NCI-H187 (cell line): Measurements from ENCODE around the gene MCF2L.

ENCODE experiments used
- DNase-seq, 2 experiments: peaks; one replicate each; lab custom pipeline; 2025; lab: John Stamatoyannopoulos, UW

The MCF2L gene

GRCh38 chr13:113083402-113084061 is 114.5 kb downstream of the MCF2L start:
- DNase-seq = peak; percentile 98

GRCh38 chr13:113084094-113084942 is 115.3 kb downstream of the MCF2L start:
- DNase-seq = no peak

GRCh38 chr13:113084943-113085540 is 116.0 kb downstream of the MCF2L start:
- DNase-seq = no peak

- no peak for DNase-seq
Observed at GRCh38 chr13:113086031-113086750, 117.2 kb downstream of the MCF2L start.

- no peak for DNase-seq
Observed at GRCh38 chr13:113086991-113087922, 118.2 kb downstream of the MCF2L start.

GRCh38 chr13:113087923-113088690 is 119.1 kb downstream of the MCF2L start:
- no peak for DNase-seq

GRCh38 chr13:113088691-113089020 is 119.6 kb downstream of the MCF2L start:
- no peak for DNase-seq

- DNase-seq = no peak
Observed at GRCh38 chr13:113089693-113090414, 120.8 kb downstream of the MCF2L start.

- DNase-seq = no peak
Observed at GRCh38 chr13:113090415-113090770, 121.4 kb downstream of the MCF2L start.

GRCh38 chr13:113090806-113091205 is 121.8 kb downstream of the MCF2L start:
- no peak for DNase-seq

GRCh38 chr13:113091211-113091771 is 122.3 kb downstream of the MCF2L start:
- DNase-seq = no peak

- no peak for DNase-seq
Observed at GRCh38 chr13:113091891-113092775, 123.1 kb downstream of the MCF2L start.

- DNase-seq = no peak
Observed at GRCh38 chr13:113092776-113093579, 124.0 kb downstream of the MCF2L start.

GRCh38 chr13:113093580-113094409 is 124.8 kb downstream of the MCF2L start:
- no peak for DNase-seq

- no peak for DNase-seq
Observed at GRCh38 chr13:113094410-113094800, 125.4 kb downstream of the MCF2L start.

GRCh38 chr13:113095146-113096051 is 126.4 kb downstream of the MCF2L start:
- DNase-seq = no peak
